EL (cell line): ENCODE measurements around the gene TTC4.

Source experiments
- DNase-seq: peaks from one replicate; pipeline ENCODE4 v3.0.0-alpha.2; 2016

Gene TTC4

GRCh38 chr1:54787604-54788003 lies 71.9 kb downstream of the TTC4 start:
- no peak for DNase-seq

- no peak for DNase-seq
Measured at GRCh38 chr1:54788459-54788858, 72.8 kb downstream of the TTC4 start.

- DNase-seq, result peak; percentile 23
Measured at GRCh38 chr1:54791880-54792522, 76.3 kb downstream of the TTC4 start.
